Measurements from ENCODE around the gene DNASE1.
A peak's percentile ranks its signal among the peaks of the same experiment; 100 is the strongest.

The DNASE1 gene

DNA sequence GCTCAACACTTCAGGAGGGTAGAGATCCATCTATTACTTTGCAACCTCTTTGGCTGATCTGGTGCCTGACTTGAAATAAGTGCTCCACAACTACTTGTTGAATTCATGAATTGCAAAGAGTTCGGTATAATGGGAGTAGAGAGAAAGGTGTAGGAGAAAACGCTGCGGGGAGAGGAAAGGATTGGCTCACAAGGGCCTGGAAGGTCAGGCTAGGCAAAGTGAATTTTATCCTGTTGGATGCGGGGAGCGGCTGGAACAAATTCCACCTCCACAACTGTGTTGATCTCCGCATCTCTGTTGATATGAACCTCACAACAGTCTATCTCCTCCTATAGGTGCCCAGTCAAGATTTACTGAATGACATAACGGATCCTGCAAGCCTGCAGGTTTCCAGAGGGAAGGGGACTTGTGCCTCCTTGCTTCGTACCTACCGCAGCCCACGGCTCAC lies 43.8 kb upstream of the DNASE1 start:
- no peak for TF ChIP-seq CTCF (IDR thresholded peaks at IDR 0.05; ENCODE audit: borderline replicate concordance, insufficient read depth, low read depth, low read length)
- peak overlapping the region; percentile 85 for H3K4me3 ChIP-seq (ENCODE audit: low read depth, low read length)

DNA sequence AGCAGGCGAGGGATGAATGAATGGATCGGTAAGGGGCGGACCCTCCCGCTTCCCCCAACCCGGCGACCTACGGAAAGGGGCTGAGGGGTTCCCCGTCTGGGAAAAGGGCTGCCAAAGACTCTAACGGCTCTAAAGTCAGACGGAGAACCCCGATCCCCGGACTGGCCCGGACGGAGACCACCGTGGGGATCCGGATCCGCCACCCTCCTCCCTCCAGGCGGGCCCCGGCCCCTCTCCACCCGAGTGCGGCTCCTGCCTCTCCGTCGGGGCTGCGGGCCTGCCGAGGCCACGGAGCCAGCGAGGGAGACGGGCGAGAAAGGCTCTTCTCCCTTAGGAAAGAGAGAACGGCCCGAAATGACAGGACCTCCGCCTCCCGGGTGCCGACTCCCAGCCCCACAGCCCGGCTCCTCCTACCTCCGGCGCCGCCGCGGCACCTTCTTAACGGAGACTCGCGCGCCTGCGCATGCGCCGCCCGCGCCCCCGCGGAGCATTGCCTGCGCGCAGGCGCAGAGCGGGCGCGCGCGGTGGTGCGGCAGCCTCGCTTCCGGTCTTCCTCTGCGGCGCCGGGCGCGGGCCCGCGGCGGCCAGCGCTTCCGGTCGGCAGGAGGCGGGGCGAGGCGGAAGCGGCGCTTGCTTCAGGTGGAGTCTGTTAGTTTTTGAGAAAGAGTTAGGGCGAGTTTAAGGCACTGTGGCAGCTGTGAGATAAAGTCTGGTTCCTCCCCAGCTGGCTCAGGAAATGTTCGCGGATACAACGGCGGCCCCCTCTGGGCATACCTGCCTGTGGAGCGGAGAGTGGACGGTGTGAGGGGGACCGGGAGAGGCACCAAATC lies 43.1 kb upstream of the DNASE1 start, which contains the start of gene SLX4:
Gene SLX4, minus strand, starts transcription at position 461 of the 830 bp plus-strand sequence. CDS start 2,642 bp downstream, outside the sequence.
- TF ChIP-seq CTCF (IDR thresholded peaks at IDR 0.05; ENCODE audit: borderline replicate concordance, insufficient read depth, low read depth, low read length): no peak
- H3K4me3 ChIP-seq (ENCODE audit: low read depth, low read length): peak within 1 kb of the TSS; percentile 91

DNA sequence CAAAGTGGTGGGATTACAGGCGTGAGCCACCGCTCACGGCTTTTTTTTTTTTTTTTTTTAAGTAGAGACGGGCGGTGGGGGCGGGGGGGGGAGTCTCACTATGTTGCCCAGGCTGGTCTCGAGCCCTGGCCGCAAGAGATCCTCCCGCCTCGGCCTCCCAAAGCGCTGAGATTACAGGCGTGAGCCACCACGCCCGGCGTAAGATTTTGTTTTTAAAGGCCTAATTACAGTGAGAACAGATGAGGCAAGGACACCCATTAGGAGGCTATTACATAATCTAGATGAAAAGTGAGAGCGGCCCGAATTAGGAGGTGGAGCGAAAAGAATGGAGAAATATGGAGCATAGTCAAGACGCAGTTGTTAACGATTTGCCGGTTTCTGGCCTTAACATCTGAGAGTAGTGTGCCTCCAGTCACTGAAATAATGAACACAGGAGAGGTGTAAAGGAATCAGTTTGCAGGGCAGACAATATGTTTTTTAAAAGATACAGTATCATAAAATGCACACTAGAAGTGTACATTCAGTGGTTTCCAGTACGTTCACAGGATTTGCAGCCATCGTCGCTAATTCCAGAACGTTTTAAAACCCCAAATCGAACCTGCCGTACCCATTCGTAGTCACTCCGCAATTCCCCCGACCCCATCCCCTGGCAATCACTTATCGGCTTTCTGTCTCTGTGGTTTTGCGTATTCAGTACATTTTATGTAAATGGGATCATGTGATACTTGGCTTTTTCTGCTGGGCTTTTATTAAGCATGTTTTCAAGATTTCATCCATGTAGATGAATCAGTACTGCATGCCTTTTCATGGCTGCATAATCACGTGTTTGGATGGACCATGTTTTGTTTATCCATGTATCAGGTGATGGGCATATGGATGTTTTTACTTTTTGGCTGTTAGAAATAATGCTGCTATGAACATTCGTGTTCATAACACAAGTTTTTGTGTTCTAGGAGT lies 41.7 kb upstream of the DNASE1 start:
- peak overlapping the region; percentile 91 for H3K4me3 ChIP-seq (ENCODE audit: low read depth, low read length)
- no peak for TF ChIP-seq CTCF (IDR thresholded peaks at IDR 0.05; ENCODE audit: borderline replicate concordance, insufficient read depth, low read depth, low read length)

- H3K4me3 ChIP-seq (ENCODE audit: low read depth, low read length): no peak overlapping the region
- TF ChIP-seq CTCF (IDR thresholded peaks at IDR 0.05; ENCODE audit: borderline replicate concordance, insufficient read depth, low read depth, low read length): no peak
These were observed 35.7 kb upstream of the DNASE1 start for GRCh38 chr16:3618769-3619141.

DNA sequence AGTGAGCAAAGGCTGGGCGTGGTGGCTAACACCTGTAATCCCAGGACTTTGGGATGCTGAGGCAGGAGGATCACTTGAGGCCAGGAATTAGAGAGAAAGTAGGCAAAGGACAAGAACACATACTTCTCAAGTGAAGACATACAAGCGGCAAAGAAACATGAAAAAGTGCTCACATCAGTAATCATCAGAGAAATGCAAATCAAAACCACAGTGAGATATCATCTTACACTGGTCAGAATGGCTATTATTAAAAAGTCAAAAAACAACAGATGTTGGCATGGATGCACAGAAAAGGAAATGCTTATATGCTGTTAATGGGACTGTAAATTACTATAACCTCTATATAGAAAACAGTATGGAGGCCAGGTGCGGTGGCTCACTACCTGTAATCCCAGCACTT lies 30.8 kb upstream of the DNASE1 start:
- H3K4me3 ChIP-seq (ENCODE audit: low read depth, low read length): no peak overlapping the region
- TF ChIP-seq CTCF (IDR thresholded peaks at IDR 0.05; ENCODE audit: borderline replicate concordance, insufficient read depth, low read depth, low read length): no peak

DNA sequence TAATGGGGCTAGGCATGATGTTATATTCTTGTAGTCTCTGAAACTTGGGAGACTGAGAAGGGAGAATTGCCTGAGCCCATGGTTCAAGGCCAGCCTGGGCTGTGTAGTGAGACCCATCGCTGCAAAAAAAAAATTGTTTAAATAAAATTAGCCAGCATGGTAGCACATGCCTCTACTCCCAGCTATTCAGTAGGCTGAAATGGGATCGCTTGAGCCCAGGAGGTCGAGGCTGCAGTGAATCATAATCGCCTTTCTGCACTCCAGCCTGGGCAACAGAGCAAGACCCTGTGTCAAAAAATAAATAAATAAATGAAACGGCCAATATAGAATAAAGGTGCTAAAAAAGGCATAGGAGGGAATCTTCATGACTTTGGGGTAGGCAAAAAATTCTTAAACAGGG lies 29.2 kb upstream of the DNASE1 start:
- no peak overlapping the region for H3K4me3 ChIP-seq (ENCODE audit: low read depth, low read length)
- TF ChIP-seq CTCF (IDR thresholded peaks at IDR 0.05; ENCODE audit: borderline replicate concordance, insufficient read depth, low read depth, low read length): no peak

Data from GM12875 (cell line).